Measurements from ENCODE around the gene ATP11C.

DNA sequence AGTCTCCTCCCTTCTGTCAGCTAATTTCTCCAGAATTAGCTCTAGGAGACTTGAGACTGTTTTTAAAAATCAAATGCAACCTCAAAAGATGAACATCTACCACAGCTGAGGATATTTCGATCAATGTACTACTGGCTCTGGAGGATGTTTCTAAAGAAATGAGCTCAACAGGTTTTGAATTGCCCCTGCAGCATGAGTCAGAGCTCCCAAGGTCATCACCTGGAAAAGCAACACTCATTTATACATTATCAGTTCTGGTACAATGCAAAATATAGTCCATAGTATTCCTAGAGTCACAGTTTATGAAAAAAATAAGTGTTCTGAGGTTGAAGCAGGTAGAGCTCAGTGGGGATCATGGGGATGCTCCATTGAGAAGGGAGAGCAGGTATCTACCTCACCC is 174.0 kb downstream of the ATP11C start:
- TF ChIP-seq, protein P1, sequence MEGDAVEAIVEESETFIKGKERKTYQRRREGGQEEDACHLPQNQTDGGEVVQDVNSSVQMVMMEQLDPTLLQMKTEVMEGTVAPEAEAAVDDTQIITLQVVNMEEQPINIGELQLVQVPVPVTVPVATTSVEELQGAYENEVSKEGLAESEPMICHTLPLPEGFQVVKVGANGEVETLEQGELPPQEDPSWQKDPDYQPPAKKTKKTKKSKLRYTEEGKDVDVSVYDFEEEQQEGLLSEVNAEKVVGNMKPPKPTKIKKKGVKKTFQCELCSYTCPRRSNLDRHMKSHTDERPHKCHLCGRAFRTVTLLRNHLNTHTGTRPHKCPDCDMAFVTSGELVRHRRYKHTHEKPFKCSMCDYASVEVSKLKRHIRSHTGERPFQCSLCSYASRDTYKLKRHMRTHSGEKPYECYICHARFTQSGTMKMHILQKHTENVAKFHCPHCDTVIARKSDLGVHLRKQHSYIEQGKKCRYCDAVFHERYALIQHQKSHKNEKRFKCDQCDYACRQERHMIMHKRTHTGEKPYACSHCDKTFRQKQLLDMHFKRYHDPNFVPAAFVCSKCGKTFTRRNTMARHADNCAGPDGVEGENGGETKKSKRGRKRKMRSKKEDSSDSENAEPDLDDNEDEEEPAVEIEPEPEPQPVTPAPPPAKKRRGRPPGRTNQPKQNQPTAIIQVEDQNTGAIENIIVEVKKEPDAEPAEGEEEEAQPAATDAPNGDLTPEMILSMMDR (IDR thresholded peaks at IDR 0.05) = no peak
- TF ChIP-seq POLR2A (IDR thresholded peaks at IDR 0.05) = no peak

All from thyroid gland (tissue), 4 donors.